CD4-positive, alpha-beta T cell (primary cell): ENCODE data around the gene DMRTC2. TPM values are rescaled to one million over a fixed set of nuclear protein-coding genes. Genes with fewer than 3 reads are reported as not detected.

Experiments used
- ATAC-seq: fragments of 200-7000 bp; cut with Tn5 transposase; one replicate; pipeline ENCODE4 v1.10.0; 2022; ENCODE audit warnings: mild to moderate bottlenecking; ENCODE audit not compliant: poor library complexity
- CTCF ChIA-PET: fragments of 350-600 bp; sonication (Branson Sonifier 250); formaldehyde crosslinking; loops from one replicate; lab custom pipeline; 2021; ENCODE audit warnings: antibody characterized with exemption, inconsistent platforms; lab: Charles Lee
- POLR2A ChIA-PET: fragments of 350-600 bp; sonication (Branson Sonifier 250); formaldehyde crosslinking; loops from one replicate; lab custom pipeline; 2021; ENCODE audit warnings: antibody characterized with exemption, inconsistent platforms; lab: Charles Lee
- DNase-seq, 14 experiments: peaks; one replicate each; pipeline ENCODE4 v3.0.0-alpha.2; 2013 to 2020; ENCODE audit warnings: mixed read lengths in 2 of 14
- H3K27ac ChIP-seq, 2 donors: one replicate each; pipeline versions ENCODE4 v1.5.1 to v1.7.0; 2013; ENCODE audit warnings: low read length in 2 of 2, low read depth in 1 of 2, mild to moderate bottlenecking in 1 of 2
- H3K27me3 ChIP-seq, 2 experiments: 1 replicate in 1 of 2; 2 replicates in 1 of 2; pipeline versions ENCODE4 v1.6.1 to v1.7.0; 2013; ENCODE audit warnings: low read length in 2 of 2, control low read depth in 1 of 2, mild to moderate bottlenecking in 1 of 2, moderate library complexity in 1 of 2; ENCODE audit not compliant: insufficient read depth in 2 of 2, control insufficient read depth in 1 of 2
- H3K36me3 ChIP-seq: one replicate; pipeline ENCODE4 v1.6.1; 2013; ENCODE audit warnings: low read length, control low read depth; ENCODE audit not compliant: insufficient read depth
- H3K4me1 ChIP-seq: one replicate; pipeline ENCODE4 v1.6.1; 2013; ENCODE audit warnings: low read length, control low read depth; ENCODE audit not compliant: insufficient read depth
- H3K4me3 ChIP-seq: one replicate; pipeline ENCODE4 v1.5.1; 2013; ENCODE audit warnings: mild to moderate bottlenecking, low read length, moderate library complexity
- H3K9me3 ChIP-seq, 2 experiments: 1 replicate in 1 of 2; 2 replicates in 1 of 2; pipeline versions ENCODE4 v1.6.1 to v1.7.0; 2013; ENCODE audit warnings: low read length in 2 of 2, mild to moderate bottlenecking in 2 of 2, control low read depth in 1 of 2, moderate library complexity in 1 of 2; ENCODE audit not compliant: control insufficient read depth in 1 of 2, insufficient read depth in 1 of 2
- H3K27ac Mint-ChIP-seq: one replicate; pipeline ENCODE4 v1.8.0; 2020; ENCODE audit warnings: mixed read lengths
- H3K27me3 Mint-ChIP-seq: one replicate; pipeline ENCODE4 v1.8.0; 2021; ENCODE audit warnings: mixed read lengths
- H3K36me3 Mint-ChIP-seq: one replicate; pipeline ENCODE4 v1.8.0; 2021; ENCODE audit warnings: low read depth, mixed read lengths
- H3K4me1 Mint-ChIP-seq: one replicate; pipeline ENCODE4 v1.8.0; 2021; ENCODE audit warnings: low read depth, mixed read lengths
- H3K4me3 Mint-ChIP-seq: one replicate; pipeline ENCODE4 v1.8.0; 2020; ENCODE audit warnings: mild to moderate bottlenecking, mixed read lengths
- H3K9me3 Mint-ChIP-seq: one replicate; pipeline ENCODE4 v1.8.0; 2020; ENCODE audit warnings: mixed read lengths
- intact Hi-C, 2 experiments: fragments of 100-400 bp; cut with DNase I in 1 of 2; cut with micrococcal nuclease in 1 of 2; formaldehyde crosslinking; loops; one replicate each; pipeline versions ENCODE4 v1.15.1 to v1.9.0; 2023 to 2025; cut with DNase I, micrococcal nuclease
- total RNA-seq, 174 experiments: library from RNA in 2 of 174; stranded (reverse) in 2 of 174; gene quantifications; one replicate each; pipeline ENCODE4 v1.2.3 and lab custom pipeline; 2021 to 2026
- TF ChIP-seq, protein P1 (sequence below): fragments of 200-600 bp; IDR thresholded peaks from one replicate; pipeline ENCODE4 v1.8.0; 2022; ENCODE audit warnings: antibody characterized with exemption, mild to moderate bottlenecking

DMRTC2 gene
- total RNA-seq, 2 experiments from 2014 or later: not detected

DNA sequence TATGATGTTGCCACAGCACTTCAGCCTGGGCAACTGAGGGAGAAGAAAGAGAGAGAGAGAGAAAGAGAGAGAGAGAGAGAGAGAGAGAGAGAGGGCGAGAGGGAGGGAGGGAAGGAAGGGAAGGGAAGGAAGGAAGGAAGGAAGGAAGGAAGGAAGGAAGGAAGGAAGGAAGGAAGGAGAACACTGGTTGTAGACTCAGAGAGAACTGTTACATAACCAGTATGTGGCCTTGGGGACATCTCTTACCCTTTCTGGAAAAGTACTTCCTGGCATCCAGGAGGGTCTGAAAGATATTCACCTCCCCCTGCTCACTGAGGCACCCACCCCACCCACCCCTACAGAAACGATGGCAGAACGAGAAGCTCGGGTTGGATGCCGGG lies 35.5 kb downstream of the DMRTC2 start:
- ATAC-seq (no peak), DNase-seq (no peak)
- no peaks in the 10 kb centered on the region for H3K27me3 Mint-ChIP-seq
- Histone ChIP-seq H3K4me1 (peaks cover 85% of the 10 kb centered on the region), H3K36me3 (peaks cover 9% of the 10 kb centered on the region), H3K4me3 (no peak overlapping the region), H3K9me3 (no peaks in the 10 kb centered on the region), H3K27me3 (no peaks in the 10 kb centered on the region), H3K27ac (peak overlapping the region in 1 of 2 donors; percentile 91)
- peaks cover 82% of the 10 kb centered on the region for H3K4me1 Mint-ChIP-seq
- H3K27ac Mint-ChIP-seq: peak overlapping the region; percentile 98
- CTCF ChIA-PET: interaction anchor here (0.6 kb wide), 1 partner anchor 66 kb away, joined by 3 read pairs; no protein-coding TSS in a partner anchor
- H3K4me3 Mint-ChIP-seq: peak overlapping the region; percentile 57
- TF ChIP-seq, protein P1, sequence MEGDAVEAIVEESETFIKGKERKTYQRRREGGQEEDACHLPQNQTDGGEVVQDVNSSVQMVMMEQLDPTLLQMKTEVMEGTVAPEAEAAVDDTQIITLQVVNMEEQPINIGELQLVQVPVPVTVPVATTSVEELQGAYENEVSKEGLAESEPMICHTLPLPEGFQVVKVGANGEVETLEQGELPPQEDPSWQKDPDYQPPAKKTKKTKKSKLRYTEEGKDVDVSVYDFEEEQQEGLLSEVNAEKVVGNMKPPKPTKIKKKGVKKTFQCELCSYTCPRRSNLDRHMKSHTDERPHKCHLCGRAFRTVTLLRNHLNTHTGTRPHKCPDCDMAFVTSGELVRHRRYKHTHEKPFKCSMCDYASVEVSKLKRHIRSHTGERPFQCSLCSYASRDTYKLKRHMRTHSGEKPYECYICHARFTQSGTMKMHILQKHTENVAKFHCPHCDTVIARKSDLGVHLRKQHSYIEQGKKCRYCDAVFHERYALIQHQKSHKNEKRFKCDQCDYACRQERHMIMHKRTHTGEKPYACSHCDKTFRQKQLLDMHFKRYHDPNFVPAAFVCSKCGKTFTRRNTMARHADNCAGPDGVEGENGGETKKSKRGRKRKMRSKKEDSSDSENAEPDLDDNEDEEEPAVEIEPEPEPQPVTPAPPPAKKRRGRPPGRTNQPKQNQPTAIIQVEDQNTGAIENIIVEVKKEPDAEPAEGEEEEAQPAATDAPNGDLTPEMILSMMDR: no peak
- H3K36me3 Mint-ChIP-seq: peaks cover 28% of the 10 kb centered on the region
- H3K9me3 Mint-ChIP-seq: no peaks in the 10 kb centered on the region
- intact Hi-C loops: loop anchor here in 1 of 2 experiments (10.0 kb wide), 1 partner anchor 326 kb away; no protein-coding TSS in a partner anchor
- POLR2A ChIA-PET: interaction anchor here (0.9 kb wide), 1 partner anchor 21 kb away, joined by 3 read pairs; the partner anchor contains the start of gene RPS19

DNA sequence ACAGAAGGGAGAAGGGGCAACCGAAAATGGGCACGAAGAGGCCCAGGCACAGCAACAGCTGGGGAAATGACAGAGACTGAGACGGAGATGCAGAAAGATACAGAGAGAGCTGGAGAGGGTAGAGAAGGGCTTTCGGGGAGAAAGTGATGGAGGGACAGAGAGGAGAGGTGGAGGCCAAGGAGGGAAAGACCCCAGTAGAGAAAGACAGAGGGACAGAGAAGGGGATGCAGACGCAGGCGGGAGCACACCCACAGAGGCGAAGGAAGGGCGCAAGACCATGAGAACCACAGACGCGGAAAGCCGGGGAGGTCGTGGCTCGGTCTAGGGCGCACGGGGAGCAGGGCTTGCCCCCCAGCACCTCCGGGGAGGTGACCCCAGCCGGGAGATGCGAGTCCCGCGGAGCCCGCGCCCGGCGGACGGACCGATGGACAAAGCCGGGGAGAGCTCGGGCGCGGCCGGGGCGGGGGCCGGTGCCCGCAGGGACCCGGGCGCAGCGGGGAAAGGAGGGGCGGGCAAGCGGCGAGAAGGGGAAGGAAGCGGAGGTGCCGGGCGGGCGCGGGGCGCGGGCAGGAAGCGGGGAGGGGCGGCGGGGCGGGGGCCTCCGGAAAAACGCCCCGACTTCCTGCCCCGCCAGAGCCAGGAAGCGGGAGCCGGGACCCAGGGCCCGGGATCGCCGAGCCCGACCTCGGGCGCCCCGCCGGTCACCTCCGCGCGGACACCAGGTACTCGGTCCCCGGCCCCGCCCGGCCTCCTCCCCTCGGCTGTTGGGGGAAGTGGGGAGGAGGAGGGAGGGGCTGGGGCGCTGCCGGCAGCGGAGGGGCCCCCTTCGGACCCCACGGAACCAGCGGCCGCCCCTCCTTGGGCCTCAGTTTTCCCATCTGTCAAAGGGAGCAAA lies 38.0 kb downstream of the DMRTC2 start, which contains the start of gene ARHGEF1:
TSS of gene ARHGEF1 (plus strand) at position 617 of the 895 bp plus-strand sequence. CDS start 4,899 bp downstream, outside the sequence.
- Mint-ChIP-seq H3K4me3 (peak within 1 kb of the TSS; percentile 97), H3K27ac (peak within 1 kb of the TSS; percentile 98), H3K36me3 (peaks cover 53% of the 10 kb centered on the region), H3K9me3 (no peaks in the 10 kb centered on the region), H3K4me1 (peaks cover 78% of the 10 kb centered on the region), H3K27me3 (no peaks in the 10 kb centered on the region)
- TF ChIP-seq, protein P1: no peak
- peak in 13 of 14 experiments; percentile 50 to 81 (median 71) for DNase-seq
- Histone ChIP-seq H3K4me1 (peaks cover 85% of the 10 kb centered on the region), H3K27ac (peak within 1 kb of the TSS; percentile 69 to 96), H3K4me3 (peak within 1 kb of the TSS; percentile 94), H3K9me3 (no peaks in the 10 kb centered on the region), H3K27me3 (no peaks in the 10 kb centered on the region), H3K36me3 (peaks cover 15% of the 10 kb centered on the region)
- intact Hi-C loops: loop anchor here in 1 of 2 experiments (1.0 to 10.0 kb wide), 2 partner anchors 8 to 328 kb away; no protein-coding TSS in a partner anchor
- POLR2A ChIA-PET: interaction anchor here (0.6 to 12.4 kb wide), 7 partner anchors 10 to 63 kb away, joined by 3 to 465 read pairs (median 9); partner anchors contain the start of genes CD79A, ERFL and RPS19
- ATAC-seq: peak; percentile 5
- CTCF ChIA-PET: interaction anchor here (1.0 to 8.6 kb wide), 3 partner anchors 9 to 23 kb away, joined by 6 to 59 read pairs (median 7); partner anchors contain the start of gene RPS19

DNA sequence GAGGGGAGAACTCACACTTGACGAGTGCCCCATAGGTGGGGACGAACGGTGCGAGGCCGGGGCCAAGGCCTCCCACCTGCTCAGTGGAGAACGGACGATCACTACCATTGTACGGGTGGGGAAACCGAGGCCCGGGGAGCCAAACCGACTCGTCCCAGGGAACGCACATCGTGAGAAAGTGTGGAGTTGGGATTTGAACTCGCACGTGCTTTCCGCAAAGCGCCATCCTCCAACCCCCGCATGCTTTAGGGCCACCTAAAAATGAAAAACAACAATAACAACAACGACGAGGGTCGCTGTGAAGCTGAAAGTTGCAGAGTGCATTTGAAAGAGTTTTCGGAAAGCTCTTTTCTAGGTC lies 38.6 kb downstream of the DMRTC2 start:
- peak in 1 of 14 experiments; percentile 34 for DNase-seq
- H3K4me1 ChIP-seq: peaks cover 85% of the 10 kb centered on the region

More for the DNA sequence above, 38.6 kb downstream of the DMRTC2 start:
- no peak for ATAC-seq
- Histone ChIP-seq H3K36me3 (peaks cover 21% of the 10 kb centered on the region), H3K4me3 (peak overlapping the region; percentile 94), H3K27ac (peak overlapping the region; percentile 69 to 96), H3K9me3 (no peaks in the 10 kb centered on the region), H3K27me3 (no peaks in the 10 kb centered on the region)
- intact Hi-C loops: loop anchor here in 1 of 2 experiments (1.0 to 10.0 kb wide), 2 partner anchors 8 to 329 kb away; no protein-coding TSS in a partner anchor
- Mint-ChIP-seq H3K36me3 (peaks cover 59% of the 10 kb centered on the region), H3K27ac (peak overlapping the region; percentile 98), H3K4me1 (peaks cover 78% of the 10 kb centered on the region), H3K4me3 (peak overlapping the region; percentile 90), H3K9me3 (no peaks in the 10 kb centered on the region), H3K27me3 (no peaks in the 10 kb centered on the region)
- POLR2A ChIA-PET: interaction anchor here (0.7 to 12.4 kb wide), 7 partner anchors 10 to 62 kb away, joined by 3 to 465 read pairs (median 9); partner anchors contain the start of genes CD79A, ERFL and RPS19
- TF ChIP-seq, protein P1: no peak
- CTCF ChIA-PET: interaction anchor here (1.0 to 8.6 kb wide), 2 partner anchors 10 to 23 kb away, joined by 6 to 59 read pairs; partner anchors contain the start of gene RPS19
